ENCODE data around the gene ABCC4. TPM values are rescaled to one million over a fixed set of nuclear protein-coding genes. Genes with fewer than 3 reads are reported as not detected.

The ABCC4 gene
- total and polyA plus RNA-seq, 2 experiments from 2014 or later = 9.8 to 23.3 TPM

GRCh38 chr13:95221971-95222732 is 79.1 kb downstream of the ABCC4 start:
- Histone ChIP-seq H3K79me2 (no peaks in the 10 kb centered on the region), H3K9me2 (replicated peaks; ENCODE audit: insufficient read depth) (no peaks in the 10 kb centered on the region), H3K36me3 (replicated peaks; ENCODE audit: insufficient read depth, low read depth) (no peaks in the 10 kb centered on the region), H3K4me2 (no peak overlapping the region), H3K9me3 (ENCODE audit: low read depth) (no peaks in the 10 kb centered on the region), H2AFZ (no peak overlapping the region), H3K4me1 (ENCODE audit: insufficient read depth) (no peaks in the 10 kb centered on the region), H3K4me3 (no peak overlapping the region), H4K20me1 (ENCODE audit: insufficient read depth, poor library complexity, severe bottlenecking) (no peaks in the 10 kb centered on the region), H3K27ac (no peak overlapping the region), H3K27me3 (no peaks in the 10 kb centered on the region)
- TF ChIP-seq CTCF (IDR thresholded peaks at IDR 0.05; ENCODE audit: poor library complexity) (no peak), EZH2phosphoT487 (IDR thresholded peaks at IDR 0.05; ENCODE audit: low read depth, severe bottlenecking, unreplicated experiment) (no peak), EZH2 (IDR thresholded peaks at IDR 0.05; ENCODE audit: borderline replicate concordance) (no peak)
- DNase-seq (ENCODE audit: low spot score) = no peak
- WGBS (ENCODE audit: low lambda C conversion rate, missing lambda C conversion rate) = 71% methylated on average over 8 of the region's 8 CpGs

GRCh38 chr13:95220611-95221010 is 80.6 kb downstream of the ABCC4 start:
- no peak for DNase-seq (ENCODE audit: low spot score)
- no peaks in the 10 kb centered on the region for H3K9me2 ChIP-seq (replicated peaks; ENCODE audit: insufficient read depth)
- TF ChIP-seq CTCF (IDR thresholded peaks at IDR 0.05; ENCODE audit: poor library complexity) = no peak
- TF ChIP-seq EZH2phosphoT487 (IDR thresholded peaks at IDR 0.05; ENCODE audit: low read depth, severe bottlenecking, unreplicated experiment) = no peak
- no peak for TF ChIP-seq EZH2 (IDR thresholded peaks at IDR 0.05; ENCODE audit: borderline replicate concordance)
- H3K4me3 ChIP-seq = no peak overlapping the region
- 82% methylated on average over 1 of the region's 1 CpG for WGBS (ENCODE audit: low lambda C conversion rate, missing lambda C conversion rate)
- no peaks in the 10 kb centered on the region for H4K20me1 ChIP-seq (ENCODE audit: insufficient read depth, poor library complexity, severe bottlenecking)
- no peaks in the 10 kb centered on the region for H3K27me3 ChIP-seq
- no peaks in the 10 kb centered on the region for H3K36me3 ChIP-seq (replicated peaks; ENCODE audit: insufficient read depth, low read depth)
- no peaks in the 10 kb centered on the region for H3K9me3 ChIP-seq (ENCODE audit: low read depth)
- H3K4me2 ChIP-seq = no peak overlapping the region
- H3K4me1 ChIP-seq (ENCODE audit: insufficient read depth) = no peaks in the 10 kb centered on the region
- H3K79me2 ChIP-seq = no peaks in the 10 kb centered on the region
- no peak overlapping the region for H3K27ac ChIP-seq
- H2AFZ ChIP-seq = no peak overlapping the region

DNA sequence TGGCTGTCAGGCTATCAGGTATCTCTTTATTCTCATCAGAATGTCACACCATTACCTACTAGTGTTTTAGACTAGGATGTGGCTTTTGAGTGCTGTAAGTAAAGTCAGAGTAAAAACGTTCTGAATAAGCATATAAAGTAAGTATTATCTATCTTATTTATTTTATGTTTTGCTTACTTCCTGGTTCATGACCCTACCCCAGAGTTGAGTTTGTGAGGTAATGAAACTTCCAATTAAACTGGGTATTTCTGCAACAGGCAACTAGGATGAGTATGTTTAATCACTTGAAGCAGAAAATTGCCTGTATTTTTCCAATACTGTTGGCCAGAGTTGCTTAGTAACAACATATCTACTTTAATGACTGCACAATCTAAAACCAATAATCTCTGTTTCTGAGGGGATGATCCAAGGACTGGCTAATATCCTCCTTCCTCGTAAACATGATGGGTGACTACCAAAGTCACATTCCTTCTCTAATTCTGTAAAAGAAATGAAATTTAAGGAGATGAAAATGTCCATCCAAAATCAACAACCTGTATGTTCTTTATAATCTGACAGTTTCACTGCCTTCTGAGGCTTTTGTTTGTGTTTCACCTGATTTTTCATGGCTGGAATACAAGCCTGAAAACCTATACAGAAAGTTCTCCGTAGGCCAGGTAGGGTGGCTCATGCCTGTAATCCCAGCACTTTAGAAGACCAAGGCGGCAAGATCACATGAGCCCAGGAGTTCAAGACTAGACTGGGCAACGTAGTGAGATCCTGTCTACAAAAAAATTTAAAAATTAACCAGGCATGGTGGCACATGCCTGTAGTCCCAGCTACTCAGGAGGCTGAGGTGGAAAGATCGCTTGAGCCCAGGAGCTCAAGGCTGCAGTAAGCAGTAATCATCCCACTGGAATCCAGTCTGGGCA is 83.1 kb downstream of the ABCC4 start:
- TF ChIP-seq CTCF (IDR thresholded peaks at IDR 0.05; ENCODE audit: poor library complexity) (no peak), EZH2 (IDR thresholded peaks at IDR 0.05; ENCODE audit: borderline replicate concordance) (no peak), EZH2phosphoT487 (IDR thresholded peaks at IDR 0.05; ENCODE audit: low read depth, severe bottlenecking, unreplicated experiment) (no peak)
- Histone ChIP-seq H4K20me1 (ENCODE audit: insufficient read depth, poor library complexity, severe bottlenecking) (no peaks in the 10 kb centered on the region), H3K9me2 (replicated peaks; ENCODE audit: insufficient read depth) (no peaks in the 10 kb centered on the region), H3K9me3 (ENCODE audit: low read depth) (no peaks in the 10 kb centered on the region), H3K4me3 (no peak overlapping the region), H3K36me3 (replicated peaks; ENCODE audit: insufficient read depth, low read depth) (no peaks in the 10 kb centered on the region), H3K4me1 (ENCODE audit: insufficient read depth) (no peaks in the 10 kb centered on the region), H3K27me3 (no peaks in the 10 kb centered on the region), H3K27ac (no peak overlapping the region), H2AFZ (no peak overlapping the region), H3K4me2 (no peak overlapping the region), H3K79me2 (no peaks in the 10 kb centered on the region)
- WGBS (ENCODE audit: low lambda C conversion rate, missing lambda C conversion rate) = 59% methylated on average over 6 of the region's 6 CpGs
- no peak for DNase-seq (ENCODE audit: low spot score)

Data from hepatocyte (in vitro differentiated cells).